GM12878 (cell line): ENCODE measurements around the gene PTPRJ. TPM values are rescaled to one million over a fixed set of nuclear protein-coding genes. Genes with fewer than 3 reads are reported as not detected.
A peak's percentile ranks its signal among the peaks of the same experiment; 100 is the strongest.

ENCODE experiments used
- ATAC-seq: fragments of 200-7000 bp; cut with Tn5 transposase; 3 replicates; pipeline ENCODE4 v1.9.1; 2020; ENCODE audit warnings: mild to moderate bottlenecking, moderate library complexity
- BruUV-seq: library from RNA; stranded (reverse); fragments of 400-500 nt; replicated peaks from 2 replicates; lab custom pipeline; 2021; lab: Mats Ljungman, UMichigan
- CTCF ChIA-PET: fragments of 300-600 bp; sonication (Branson Sonifier 250); formaldehyde crosslinking; extraction: SDS; loops from one replicate; lab custom pipeline; 2021; ENCODE audit warnings: inconsistent platforms; lab: Yijun Ruan, JAX
- POLR2A ChIA-PET: fragments of 350-600 bp; formaldehyde crosslinking; extraction: SDS; loops from one replicate; lab custom pipeline; 2021; ENCODE audit warnings: inconsistent platforms; lab: Charles Lee
- RAD21 ChIA-PET: fragments of 300-600 bp; sonication (Branson Sonifier 250); formaldehyde crosslinking; loops from one replicate; lab custom pipeline; 2023; ENCODE audit warnings: antibody characterized with exemption; ENCODE audit not compliant: unreplicated experiment; lab: Charles Lee
- SMC1A ChIA-PET: fragments of 300-600 bp; sonication (Branson Sonifier 250); formaldehyde crosslinking; loops from one replicate; lab custom pipeline; 2023; ENCODE audit not compliant: unreplicated experiment, uncharacterized antibody; lab: Charles Lee
- DNase-seq: peaks from one replicate; pipeline ENCODE4 v3.0.0-alpha.2; 2011; ENCODE audit warnings: low read depth, low spot score
- FAIRE-seq: peaks from 3 replicates; lab custom pipeline; 2011; peaks lifted over from hg19 to GRCh38; lab: Jason Lieb, UNC
- H2AFZ ChIP-seq: 2 replicates; pipeline ENCODE4 v1.6.0; 2011; ENCODE audit warnings: low read depth, low read length, control low read depth; ENCODE audit not compliant: control insufficient read depth
- H3K27ac ChIP-seq: 2 replicates; pipeline ENCODE4 v1.5.1; 2011; ENCODE audit warnings: control low read depth; ENCODE audit not compliant: control insufficient read depth, insufficient read depth
- H3K27me3 ChIP-seq, 2 experiments: replicated peaks in 1 of 2; 2 replicates each; pipeline versions ENCODE4 v1.6.0 to v1.6.1; 2011; ENCODE audit warnings: low read length in 1 of 2; ENCODE audit not compliant: control insufficient read depth in 2 of 2, insufficient read depth in 2 of 2
- H3K36me3 ChIP-seq, 2 experiments: 2 replicates each; pipeline ENCODE4 v1.5.1; 2011; ENCODE audit warnings: low read length in 1 of 2; ENCODE audit not compliant: control insufficient read depth in 2 of 2, insufficient read depth in 2 of 2
- H3K4me1 ChIP-seq: 2 replicates; pipeline ENCODE4 v1.6.1; 2011; ENCODE audit warnings: mild to moderate bottlenecking, low read length, moderate library complexity, mixed read lengths; ENCODE audit not compliant: control insufficient read depth, insufficient read depth
- H3K4me2 ChIP-seq: 2 replicates; pipeline ENCODE4 v1.6.0; 2011; ENCODE audit warnings: control low read depth; ENCODE audit not compliant: control insufficient read depth, insufficient read depth
- H3K4me3 ChIP-seq: fragments of 200-600 bp; sonication (generic); 2 replicates; pipeline ENCODE4 v1.5.1; 2016
- H3K79me2 ChIP-seq: 2 replicates; pipeline ENCODE4 v1.6.0; 2011; ENCODE audit warnings: low read length; ENCODE audit not compliant: control insufficient read depth, insufficient read depth
- H3K9ac ChIP-seq: 2 replicates; pipeline ENCODE4 v1.8.0; 2011; ENCODE audit warnings: low read length, control low read depth, mixed read lengths; ENCODE audit not compliant: control insufficient read depth, insufficient read depth
- H3K9me3 ChIP-seq: replicated peaks from 3 replicates; pipeline ENCODE4 v1.5.1; 2011; ENCODE audit warnings: mild to moderate bottlenecking, low read length; ENCODE audit not compliant: control insufficient read depth, insufficient read depth
- H4K20me1 ChIP-seq: 2 replicates; pipeline ENCODE4 v1.6.0; 2011; ENCODE audit not compliant: control insufficient read depth, insufficient read depth
- EED ChIP-seq: sonication (generic); IDR thresholded peaks from 2 replicates; pipeline ENCODE4 v1.6.1; 2016; ENCODE audit warnings: antibody characterized with exemption, low read depth
- GATAD2B ChIP-seq: fragments of 450-650 bp; conservative IDR thresholded peaks from 2 replicates; pipeline ENCODE4 v1.6.1; 2017; ENCODE audit warnings: low read depth, mild to moderate bottlenecking, moderate library complexity
- HDAC2 ChIP-seq: fragments of 200-600 bp; sonication (generic); IDR thresholded peaks from 2 replicates; pipeline ENCODE4 v1.6.1; 2017
- IKZF2 ChIP-seq, 2 experiments: fragments of 450-650 bp; IDR thresholded peaks; 2 replicates each; pipeline ENCODE4 v1.6.1; 2017; ENCODE audit warnings: mild to moderate bottlenecking in 2 of 2, moderate library complexity in 2 of 2
- RBBP5 ChIP-seq: fragments of 200-600 bp; sonication (generic); conservative IDR thresholded peaks from 2 replicates; pipeline ENCODE4 v1.6.1; 2016
- RUNX3 ChIP-seq: IDR thresholded peaks from 2 replicates; pipeline ENCODE4 v1.6.1; 2012; ENCODE audit warnings: low read length, inconsistent platforms
- WGBS: methylation state at CpG from one replicate; pipeline ENCODE4 v1.1.6; 2016; ENCODE audit warnings: low lambda C conversion rate; ENCODE audit not compliant: insufficient replicate concordance, insufficient coverage; ENCODE audit errors: missing lambda C conversion rate; 5-methylcytosine and 5-hydroxymethylcytosine counted together
- in situ Hi-C: fragments of 300-500 bp; cut with MboI; formaldehyde crosslinking; loops from 9 replicates; pipeline ENCODE4 v1.14.3; 2018; ENCODE audit warnings: mixed read lengths
- intact Hi-C: fragments of 100-400 bp; cut with micrococcal nuclease; formaldehyde crosslinking; loops from one replicate; pipeline ENCODE4 v1.14.2; 2022; ENCODE audit not compliant: unreplicated experiment
- polyA plus RNA-seq, 11 experiments: library from polyadenylated mRNA; depleted of rRNA in 4 of 11; unstranded in 6 of 11; stranded (reverse) in 5 of 11; fragments of >200 nt; fragmentation: Nextera tagmentation in 4 of 11; fragmentation: Illumina TruSeq in 1 of 11; extraction: Ambion mirVana in 4 of 11; extraction: Trizol in 1 of 11; gene quantifications; 1 replicate in 1 of 11; 2 replicates in 10 of 11; pipeline versions ENCODE4 v1.2.1 to v1.2.3, GENCODE V29; 2011 to 2016; ENCODE audit warnings: inconsistent platforms in 2 of 11, missing spikeins in 2 of 11, low read depth in 1 of 11
- total RNA-seq, 4 experiments: library from RNA; depleted of rRNA in 3 of 4; stranded (reverse); fragments of >200 nt in 3 of 4; fragmentation: Illumina TruSeq in 1 of 4; extraction: Trizol in 1 of 4; gene quantifications; 2 replicates each; pipeline versions ENCODE4 v1.2.1 to v1.2.3, GENCODE V29; 2013 to 2021

The PTPRJ gene
- total and polyA plus RNA-seq, 10 of the 15 experiments (the other 5 are each of a cell fraction or from before 2014, with no cell fraction given), result 0.22 to 22.4 (median 7.4) TPM

DNA sequence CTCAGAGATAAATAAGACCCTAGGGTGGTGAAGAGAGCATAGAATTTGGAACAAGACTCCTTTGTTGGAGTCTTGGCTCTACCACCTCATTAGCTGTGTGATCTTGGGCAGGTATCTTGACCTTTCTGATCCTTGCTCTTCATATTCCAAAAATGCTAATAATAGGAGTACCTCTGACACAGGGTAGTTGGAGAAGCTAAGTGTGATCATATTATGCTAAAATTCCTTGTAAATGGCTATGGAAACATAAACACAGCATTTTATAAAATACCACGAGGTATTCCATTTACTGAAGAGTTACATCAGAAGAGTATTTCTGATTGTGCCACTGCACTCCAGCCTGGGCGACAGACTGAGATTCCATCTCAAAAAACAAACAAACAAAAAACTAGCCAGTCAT is 9.4 kb downstream of the PTPRJ start:
- no peaks in the 10 kb centered on the region for H4K20me1 ChIP-seq
- peaks cover 44% of the 10 kb centered on the region for H3K4me1 ChIP-seq
- in situ Hi-C loops (loop anchor here (5.0 kb wide), 1 partner anchor 118 kb away; no protein-coding TSS in a partner anchor), intact Hi-C loops (no loop called here)
- DNase-seq, result no peak
- H3K4me3 ChIP-seq, result no peak overlapping the region
- no peak overlapping the region for H2AFZ ChIP-seq
- H3K9ac ChIP-seq, result no peak overlapping the region
- no peak for FAIRE-seq
- WGBS, result 93% methylated on average over 2 of the region's 2 CpGs
- no peak overlapping the region for H3K4me2 ChIP-seq
- H3K79me2 ChIP-seq, result peaks cover 64% of the 10 kb centered on the region
- TF ChIP-seq RBBP5 (no peak), HDAC2 (0 out of 2 replicates have a peak, but pooled peaks have one; percentile 54)
- TF ChIP-seq, all 136 proteins: peak for 1
- no TSS peak for BruUV-seq
- Histone ChIP-seq H3K27ac (no peak overlapping the region), H3K36me3 (no peaks in the 10 kb centered on the region), H3K9me3 (no peaks in the 10 kb centered on the region), H3K27me3 (no peaks in the 10 kb centered on the region)
- no peak for ATAC-seq
- POLR2A ChIA-PET, result interaction anchor here (0.6 to 1.9 kb wide), 3 partner anchors 9 to 130 kb away, joined by 3 to 10 read pairs (median 3); no protein-coding TSS in a partner anchor
- SMC1A ChIA-PET, result interaction anchor here (1.3 kb wide), 2 partner anchors 10 to 16 kb away, joined by 3 to 4 read pairs; no protein-coding TSS in a partner anchor
- RAD21 ChIA-PET, result interaction anchor here (0.9 to 1.6 kb wide), 3 partner anchors 8 to 118 kb away, joined by 3 to 5 read pairs (median 3); no protein-coding TSS in a partner anchor
- CTCF ChIA-PET, result no interaction called here

DNA sequence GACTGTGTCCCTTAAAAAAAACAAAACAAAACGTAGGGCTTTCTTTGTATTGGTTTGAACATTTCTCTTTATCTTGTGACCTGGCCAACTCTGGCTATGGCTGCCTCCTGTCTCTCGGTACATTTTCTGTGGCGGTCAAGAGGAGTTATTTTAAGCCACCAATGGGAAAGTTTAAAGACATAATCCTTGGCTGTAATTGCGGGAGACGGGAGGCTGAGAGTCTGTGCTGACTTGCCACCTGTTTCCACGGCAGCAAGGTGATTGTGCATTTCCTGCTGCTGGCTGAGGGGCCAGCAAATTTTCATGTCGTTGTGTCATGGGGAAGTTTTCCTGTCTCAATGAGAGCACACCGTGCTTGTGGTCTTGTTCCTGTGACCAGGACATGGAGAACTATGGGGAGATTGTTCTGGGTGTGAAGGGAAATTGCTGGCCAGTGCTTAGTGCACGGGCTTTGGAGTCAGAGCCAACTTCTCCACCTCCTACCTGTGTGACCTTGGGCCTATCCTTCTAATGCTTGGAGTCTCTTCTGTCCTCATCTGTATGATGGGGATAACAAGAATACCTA is 11.0 kb downstream of the PTPRJ start:
- WGBS, result 3% methylated on average over 9 of the region's 9 CpGs
- H3K27me3 ChIP-seq, result no peaks in the 10 kb centered on the region; a peak in 1 of 4 replicates
- in situ Hi-C loops, result loop anchor here (5.0 kb wide), 1 partner anchor 116 kb away; no protein-coding TSS in a partner anchor
- ATAC-seq, result no peak; the same call in 2 of the 3 replicates
- H3K4me2 ChIP-seq, result peak overlapping the region; percentile 93
- no peaks in the 10 kb centered on the region for H4K20me1 ChIP-seq
- H3K36me3 ChIP-seq, result 0 out of 4 replicates have a peak, but pooled peaks cover 0 to 1% of the 10 kb centered on the region in 2 experiments
- FAIRE-seq, result no peak
- DNase-seq, result no peak
- RAD21 ChIA-PET, result no interaction called here
- H3K27ac ChIP-seq, result peak overlapping the region; percentile 74
- peak overlapping the region; percentile 69; the same call in 1 of the 2 replicates for H3K9ac ChIP-seq
- no TSS peak for BruUV-seq
- peaks cover 54% of the 10 kb centered on the region for H3K79me2 ChIP-seq
- H3K9me3 ChIP-seq, result no peaks in the 10 kb centered on the region
- peaks cover 37% of the 10 kb centered on the region for H3K4me1 ChIP-seq
- H3K4me3 ChIP-seq, result peak overlapping the region; percentile 50; the same call in 1 of the 2 replicates
- TF ChIP-seq GATAD2B, result no peak
- TF ChIP-seq IKZF2 (IDR thresholded peaks at IDR 0.05), result 0 out of 4 replicates have a peak, but pooled peaks of 1 of the 2 experiments have one; percentile 14
- peak; percentile 29; the same call in 1 of the 2 replicates for TF ChIP-seq RUNX3
- TF ChIP-seq EED, result peak; percentile 86
- intact Hi-C loops, result no loop called here
- CTCF ChIA-PET, result interaction anchor here (1.2 kb wide), 1 partner anchor 118 kb away, joined by 4 read pairs; no protein-coding TSS in a partner anchor
- peak overlapping the region; percentile 73 for H2AFZ ChIP-seq
- POLR2A ChIA-PET, result interaction anchor here (2.1 kb wide), 1 partner anchor 10 kb away, joined by 7 read pairs; no protein-coding TSS in a partner anchor
- SMC1A ChIA-PET, result interaction anchor here (0.9 to 1.0 kb wide), 2 partner anchors 8 to 18 kb away, joined by 3 to 4 read pairs; no protein-coding TSS in a partner anchor
